Thyroid gland (tissue), 4 donors: ENCODE measurements around the gene HOXD12. TPM values are rescaled to one million over a fixed set of nuclear protein-coding genes. Genes with fewer than 3 reads are reported as not detected.
A peak's percentile ranks its signal among the peaks of the same experiment; 100 is the strongest.

Source experiments
- DNase-seq, 2 donors: peaks; one replicate each; pipeline ENCODE4 v3.0.0-alpha.2; 2019
- H3K27ac ChIP-seq, 3 donors: fragments of 200-600 bp; sonication (generic); 1 replicate in 2 of 3; 2 replicates in 1 of 3; pipeline ENCODE4 v1.5.1; 2016 to 2019; ENCODE audit warnings: mild to moderate bottlenecking in 1 of 3, moderate library complexity in 1 of 3
- H3K27me3 ChIP-seq: fragments of 200-600 bp; sonication (generic); one replicate; pipeline ENCODE4 v1.5.1; 2019
- H3K36me3 ChIP-seq, 2 donors: fragments of 200-600 bp; sonication (generic); one replicate each; pipeline ENCODE4 v1.5.1; 2016 to 2019
- H3K4me1 ChIP-seq, 2 donors: fragments of 200-600 bp; sonication (generic); one replicate each; pipeline ENCODE4 v1.5.1; 2017 to 2019
- H3K4me3 ChIP-seq, 3 donors: fragments of 200-600 bp; sonication (generic); replicated peaks in 1 of 3; 1 replicate in 2 of 3; 2 replicates in 1 of 3; pipeline ENCODE4 v1.5.1; 2016; ENCODE audit warnings: mild to moderate bottlenecking in 1 of 3
- H3K9me3 ChIP-seq: fragments of 200-600 bp; sonication (generic); one replicate; pipeline ENCODE4 v1.5.1; 2017
- CTCF ChIP-seq, 6 experiments: fragments of 200-600 bp in 3 of 6; fragments of 450-650 bp in 3 of 6; sonication (generic) in 3 of 6; IDR thresholded peaks; one replicate each; pipeline ENCODE4 v1.5.1; 2016 to 2019; ENCODE audit warnings: antibody characterized with exemption in 6 of 6, mild to moderate bottlenecking in 2 of 6, inconsistent platforms in 1 of 6, moderate library complexity in 1 of 6
- POLR2A ChIP-seq, 2 donors: fragments of 450-650 bp; IDR thresholded peaks; one replicate each; pipeline ENCODE4 v1.6.1; 2017; ENCODE audit warnings: antibody characterized with exemption in 2 of 2, mild to moderate bottlenecking in 2 of 2, moderate library complexity in 1 of 2
- WGBS, 2 donors: methylation state at CpG; one replicate each; pipeline ENCODE4 v1.1.5; 2017; 5-methylcytosine and 5-hydroxymethylcytosine counted together
- intact Hi-C: fragments of 100-400 bp; cut with DNase I; formaldehyde crosslinking; loops from one replicate; pipeline ENCODE4 v1.15.1; 2023
- microRNA counts, 2 donors: library from miRNA; unstranded; fragments of <30 nt; microRNA quantifications; one replicate each; lab custom pipeline; 2016 to 2017
- microRNA-seq: library from miRNA; unstranded; fragments of <30 nt; microRNA quantifications from one replicate; pipeline ENCODE4, GENCODE V29; 2016
- small RNA-seq: library from RNA; depleted of rRNA; stranded (forward); fragments of <200 nt; gene quantifications from one replicate; pipeline ENCODE3, GENCODE V24; 2016
- total RNA-seq, 4 donors: library from RNA; depleted of rRNA; stranded (reverse); fragments of >200 nt; gene quantifications; one replicate each; pipeline ENCODE4 v1.2.3, GENCODE V29; 2016

HOXD12 gene
- total RNA-seq, 4 donors from 2014 or later, result not detected

- no peaks in the 10 kb centered on the region for H3K36me3 ChIP-seq
- H3K4me3 ChIP-seq, result no peak overlapping the region
- no peak for DNase-seq
- H3K9me3 ChIP-seq, result no peaks in the 10 kb centered on the region
- WGBS, 2 donors, result 24 to 30% methylated on average over 18 to 22 of the region's 22 CpGs
- intact Hi-C loops, result no loop called here
- TF ChIP-seq CTCF (IDR thresholded peaks at IDR 0.05) (no peak), POLR2A (IDR thresholded peaks at IDR 0.05) (no peak)
- peaks cover 0 to 5% of the 10 kb centered on the region in 2 donors for H3K4me1 ChIP-seq
- H3K27ac ChIP-seq, result no peak overlapping the region
- peaks cover 61% of the 10 kb centered on the region for H3K27me3 ChIP-seq
These were observed 49.9 kb downstream of the HOXD12 start for GRCh38 chr2:176149481-176149938.

GRCh38 chr2:176149939-176150583 lies 50.5 kb downstream of the HOXD12 start:
- Histone ChIP-seq H3K27ac (no peak overlapping the region), H3K9me3 (no peaks in the 10 kb centered on the region), H3K27me3 (peaks cover 61% of the 10 kb centered on the region), H3K4me3 (no peak overlapping the region), H3K36me3 (no peaks in the 10 kb centered on the region), H3K4me1 (peaks cover 0 to 5% of the 10 kb centered on the region in 2 donors)
- no peak for TF ChIP-seq POLR2A (IDR thresholded peaks at IDR 0.05)
- no peak for TF ChIP-seq CTCF (IDR thresholded peaks at IDR 0.05)
- DNase-seq, result no peak
- WGBS, 2 donors, result 30 to 34% methylated on average over 24 of the region's 24 CpGs
- intact Hi-C loops, result no loop called here

- WGBS, 2 donors, result 23 to 32% methylated on average over 10 to 13 of the region's 14 CpGs
- H3K27me3 ChIP-seq, result peaks cover 62% of the 10 kb centered on the region
- TF ChIP-seq POLR2A (IDR thresholded peaks at IDR 0.05) (no peak), CTCF (IDR thresholded peaks at IDR 0.05) (no peak)
- H3K9me3 ChIP-seq, result no peaks in the 10 kb centered on the region
- no peak overlapping the region for H3K4me3 ChIP-seq
- no peak overlapping the region for H3K27ac ChIP-seq
- intact Hi-C loops, result no loop called here
- no peak for DNase-seq
- peaks cover 0 to 5% of the 10 kb centered on the region in 2 donors for H3K4me1 ChIP-seq
- H3K36me3 ChIP-seq, result no peaks in the 10 kb centered on the region
These were observed 51.2 kb downstream of the HOXD12 start for GRCh38 chr2:176150584-176151441.

- peak within 1 kb of the TSS in 1 of 3 donors; percentile 5 for H3K4me3 ChIP-seq
- H3K36me3 ChIP-seq, result no peaks in the 10 kb centered on the region
- DNase-seq, result no peak
- H3K4me1 ChIP-seq, result peaks cover 0 to 5% of the 10 kb centered on the region in 2 donors
- H3K9me3 ChIP-seq, result no peaks in the 10 kb centered on the region
- H3K27me3 ChIP-seq, result peaks cover 69% of the 10 kb centered on the region
- 23 to 29% methylated on average over 33 to 43 of the region's 55 CpGs for WGBS, 2 donors
- TF ChIP-seq POLR2A (IDR thresholded peaks at IDR 0.05) (no peak), CTCF (IDR thresholded peaks at IDR 0.05) (no peak)
- intact Hi-C loops, result no loop called here
- no peak within 1 kb of the TSS for H3K27ac ChIP-seq
These were observed 52.1 kb downstream of the HOXD12 start, which contains the start of gene HOXD4 for GRCh38 chr2:176151442-176152287. TSS of gene HOXD4 (plus strand) at chr2:176151550. CDS start at chr2:176151634, 84 bp downstream.

MicroRNA genes within 50 kb of the gene (microRNA counts, 767-probe panel; counts per million panel counts)
- microRNA hsa-miR-10b-5p (lab: Ali Mortazavi, UCI), result 2,712 to 4,256 counts per million in 2 donors

Small RNAs within 50 kb of the gene (microRNA-seq; reads per million reads assigned to microRNA genes)
- 5,733 reads per million, percentile 91 among the genes with 10 or more reads in this experiment for gene MIR10B

Small RNAs within 50 kb of the gene (small RNA-seq; reads per million reads assigned to genes)
- 21,101 reads per million, percentile 100 among the genes with 10 or more reads in this experiment for gene MIR10B

Other genes with a start within 250 kb of the HOXD12 start
- 10 to 100 TPM; 18.9 to 48.1 (median 20.2) TPM for gene LNPK, start 97.5 kb upstream of the HOXD12 start, total RNA-seq
- gene EVX2, start 15.8 kb upstream of the HOXD12 start, total RNA-seq, result not detected
- not detected for gene HOXD13, start 7.1 kb upstream of the HOXD12 start, total RNA-seq
- gene HOXD11, start 7.5 kb downstream of the HOXD12 start, total RNA-seq, result not detected
- gene HOXD10, start 17.0 kb downstream of the HOXD12 start, total RNA-seq, result under 1 TPM in 2 of 4 donors, not detected in 2; 0.33 to 0.54 TPM
- 1 to 10 TPM in 3 of 4 donors, under 1 TPM in 1; 0.83 to 3.9 (median 2.3) TPM for gene HOXD9, start 22.9 kb downstream of the HOXD12 start, total RNA-seq
- 10 to 100 TPM in 2 of 4 donors, 1 to 10 TPM in 2; 4.1 to 24.9 (median 9.9) TPM for gene HOXD8, start 29.9 kb downstream of the HOXD12 start, total RNA-seq
- 1 to 10 TPM; 1.6 to 4.8 (median 3.3) TPM for gene HOXD4, start 51.8 kb downstream of the HOXD12 start, total RNA-seq
- 1 to 10 TPM in 3 of 4 donors, under 1 TPM in 1; 0.75 to 5.0 (median 3.1) TPM for gene HOXD3, start 57.5 kb downstream of the HOXD12 start, total RNA-seq
- gene HOXD1, start 88.9 kb downstream of the HOXD12 start, total RNA-seq, result under 1 TPM in 2 of 4 donors, not detected in 2; 0.11 to 0.40 TPM
- gene MTX2, start 169.6 kb downstream of the HOXD12 start, total RNA-seq, result 10 to 100 TPM; 23.4 to 42.0 (median 33.7) TPM